IMR-90 (cell line): ENCODE data around the gene ARHGEF2. TPM values are rescaled to one million over a fixed set of nuclear protein-coding genes. Genes with fewer than 3 reads are reported as not detected.

Source experiments
- ATAC-seq: fragments of 200-7000 bp; cut with Tn5 transposase; 2 replicates; pipeline ENCODE4 v1.9.1; 2020; ENCODE audit warnings: low read depth, mild to moderate bottlenecking, moderate library complexity
- BruUV-seq: library from RNA; stranded (reverse); fragments of 400-500 nt; replicated peaks from 2 replicates; lab custom pipeline; 2021; lab: Mats Ljungman, UMichigan
- CTCF ChIA-PET: fragments of 300-600 bp; formaldehyde crosslinking; extraction: SDS; loops from one replicate; lab custom pipeline; 2021; ENCODE audit warnings: antibody characterized with exemption; lab: Yijun Ruan, JAX
- POLR2A ChIA-PET: fragments of 300-600 bp; sonication (Branson Sonifier 250); formaldehyde crosslinking; loops from one replicate; lab custom pipeline; 2022; ENCODE audit warnings: antibody characterized with exemption; ENCODE audit not compliant: unreplicated experiment; lab: Charles Lee
- DNase-seq: peaks from one replicate; pipeline ENCODE4 v3.0.0; 2013
- H2AFZ ChIP-seq: replicated peaks from 2 replicates; pipeline ENCODE3; 2013; ENCODE audit warnings: low read length, mild to moderate bottlenecking; ENCODE audit not compliant: poor library complexity
- H2AK5ac ChIP-seq: 2 replicates; pipeline ENCODE4 v1.6.1; 2013; ENCODE audit warnings: low read depth, low read length, inconsistent platforms
- H2AK9ac ChIP-seq: replicated peaks from 2 replicates; pipeline ENCODE3; 2013; ENCODE audit warnings: mild to moderate bottlenecking, low read depth, low read length, moderate library complexity; ENCODE audit not compliant: poor library complexity
- H2BK120ac ChIP-seq: 2 replicates; pipeline ENCODE4 v1.6.1; 2013; ENCODE audit warnings: low read depth, low read length, inconsistent platforms
- H2BK15ac ChIP-seq: 3 replicates; pipeline ENCODE4 v1.6.1; 2013; ENCODE audit warnings: low read depth, low read length, inconsistent platforms
- H2BK20ac ChIP-seq: 2 replicates; pipeline ENCODE4 v1.6.1; 2013; ENCODE audit warnings: low read depth, mild to moderate bottlenecking, inconsistent platforms, low read length, moderate library complexity
- H2BK5ac ChIP-seq: 2 replicates; pipeline ENCODE4 v1.6.1; 2013; ENCODE audit warnings: mild to moderate bottlenecking, low read depth, low read length, inconsistent platforms; ENCODE audit not compliant: poor library complexity, severe bottlenecking
- H3K14ac ChIP-seq: replicated peaks from 2 replicates; pipeline ENCODE4 v1.6.1; 2013; ENCODE audit warnings: low read depth, low read length, inconsistent platforms
- H3K18ac ChIP-seq: 2 replicates; pipeline ENCODE4 v1.6.1; 2013; ENCODE audit warnings: low read depth, low read length, control low read depth
- H3K23ac ChIP-seq: 2 replicates; pipeline ENCODE4 v1.6.1; 2013; ENCODE audit warnings: low read depth, low read length, inconsistent platforms
- H3K27ac ChIP-seq: 2 replicates; pipeline ENCODE4 v1.5.1; 2013; ENCODE audit warnings: mild to moderate bottlenecking, control low read depth, low read length; ENCODE audit not compliant: insufficient read depth
- H3K27me3 ChIP-seq: 2 replicates; pipeline ENCODE4 v1.6.1; 2013; ENCODE audit warnings: low read length; ENCODE audit not compliant: control insufficient read depth, insufficient read depth
- H3K36me3 ChIP-seq: 2 replicates; pipeline ENCODE4 v1.6.1; 2013; ENCODE audit warnings: low read length, mixed read lengths; ENCODE audit not compliant: control insufficient read depth, insufficient read depth
- H3K4ac ChIP-seq: 2 replicates; pipeline ENCODE4 v1.6.1; 2013; ENCODE audit warnings: low read depth, low read length, inconsistent platforms
- H3K4me1 ChIP-seq: 2 replicates; pipeline ENCODE4 v1.6.1; 2013; ENCODE audit warnings: low read length, mixed read lengths; ENCODE audit not compliant: control insufficient read depth, insufficient read depth
- H3K4me2 ChIP-seq: 2 replicates; pipeline ENCODE4 v1.6.1; 2013; ENCODE audit warnings: low read depth, mild to moderate bottlenecking, control low read depth, low read length, moderate library complexity
- H3K4me3 ChIP-seq: 2 replicates; pipeline ENCODE4 v1.5.1; 2013; ENCODE audit warnings: low read depth, mild to moderate bottlenecking, control low read depth, low read length, moderate library complexity; ENCODE audit not compliant: insufficient read depth
- H3K56ac ChIP-seq: 2 replicates; pipeline ENCODE4 v1.6.1; 2013; ENCODE audit warnings: low read length, inconsistent platforms; ENCODE audit not compliant: insufficient read depth; ENCODE audit errors: extremely low read depth
- H3K79me1 ChIP-seq, 2 experiments: 2 replicates each; pipeline ENCODE4 v1.6.1; 2013; ENCODE audit warnings: low read length in 2 of 2, inconsistent platforms in 1 of 2, low read depth in 1 of 2
- H3K9ac ChIP-seq: 2 replicates; pipeline ENCODE4 v1.6.1; 2013; ENCODE audit warnings: low read depth, low read length, control low read depth
- H3K9me1 ChIP-seq: 2 replicates; pipeline ENCODE4 v1.6.1; 2013; ENCODE audit warnings: low read length, inconsistent platforms; ENCODE audit not compliant: insufficient read depth
- H3K9me3 ChIP-seq: 2 replicates; pipeline ENCODE4 v1.6.1; 2013; ENCODE audit warnings: low read length; ENCODE audit not compliant: control insufficient read depth, insufficient read depth
- H4K20me1 ChIP-seq: 2 replicates; pipeline ENCODE4 v1.6.1; 2013; ENCODE audit warnings: low read length, inconsistent platforms; ENCODE audit not compliant: insufficient read depth
- H4K5ac ChIP-seq: 2 replicates; pipeline ENCODE4 v1.6.1; 2013; ENCODE audit warnings: mild to moderate bottlenecking, low read depth, low read length, control low read depth
- H4K8ac ChIP-seq, 2 experiments: 2 replicates each; pipeline ENCODE4 v1.6.1; 2013; ENCODE audit warnings: low read depth in 2 of 2, low read length in 2 of 2, control low read depth in 1 of 2, inconsistent platforms in 1 of 2
- H4K91ac ChIP-seq: 2 replicates; pipeline ENCODE4 v1.6.1; 2013; ENCODE audit warnings: low read depth, low read length, inconsistent platforms; ENCODE audit not compliant: insufficient read depth
- BHLHE40 ChIP-seq: fragments of 150-350 bp; IDR thresholded peaks from 2 replicates; pipeline ENCODE4 v1.6.1; 2016; ENCODE audit warnings: mild to moderate bottlenecking, low read depth, low read length
- CEBPB ChIP-seq: IDR thresholded peaks from 2 replicates; pipeline ENCODE4 v1.6.1; 2012; ENCODE audit warnings: low read depth, low read length, improper control_type of control experiment
- CHD1 ChIP-seq: IDR thresholded peaks from 2 replicates; pipeline ENCODE4 v1.6.1; 2012; ENCODE audit warnings: low read depth, low read length, improper control_type of control experiment
- CTCF ChIP-seq: conservative IDR thresholded peaks from 2 replicates; pipeline ENCODE4 v1.5.1; 2012; ENCODE audit warnings: mild to moderate bottlenecking, low read depth, low read length, improper control_type of control experiment
- ELK1 ChIP-seq: fragments of 150-350 bp; IDR thresholded peaks from 2 replicates; pipeline ENCODE4 v1.6.1; 2016; ENCODE audit warnings: low read depth, mild to moderate bottlenecking, low read length, moderate library complexity, borderline replicate concordance
- FOS ChIP-seq: fragments of 150-350 bp; IDR thresholded peaks from 2 replicates; pipeline ENCODE4 v1.6.1; 2016; ENCODE audit warnings: low read depth, low read length
- MAFK ChIP-seq: IDR thresholded peaks from 2 replicates; pipeline ENCODE4 v1.6.1; 2012; ENCODE audit warnings: low read depth, low read length, improper control_type of control experiment
- MAZ ChIP-seq: IDR thresholded peaks from 2 replicates; pipeline ENCODE4 v1.6.1; 2012; ENCODE audit warnings: low read depth, mild to moderate bottlenecking, low read length, improper control_type of control experiment, moderate library complexity, borderline replicate concordance
- MXI1 ChIP-seq: IDR thresholded peaks from 2 replicates; pipeline ENCODE4 v1.6.1; 2012; ENCODE audit warnings: low read depth, mild to moderate bottlenecking, low read length, moderate library complexity, borderline replicate concordance
- NFE2L2 ChIP-seq: fragments of 150-350 bp; IDR thresholded peaks from 2 replicates; pipeline ENCODE4 v1.6.1; 2016; ENCODE audit warnings: low read depth, mild to moderate bottlenecking, low read length
- POLR2A ChIP-seq: IDR thresholded peaks from 2 replicates; pipeline ENCODE4 v1.6.1; 2012; ENCODE audit warnings: mild to moderate bottlenecking, low read depth, low read length
- RAD21 ChIP-seq: IDR thresholded peaks from 2 replicates; pipeline ENCODE4 v1.6.1; 2012; ENCODE audit warnings: low read length, improper control_type of control experiment
- RCOR1 ChIP-seq: IDR thresholded peaks from 2 replicates; pipeline ENCODE4 v1.6.1; 2012; ENCODE audit warnings: mild to moderate bottlenecking, low read length, improper control_type of control experiment; ENCODE audit not compliant: insufficient replicate concordance
- RFX5 ChIP-seq: IDR thresholded peaks from 2 replicates; pipeline ENCODE4 v1.8.0; 2012; ENCODE audit warnings: low read depth, mild to moderate bottlenecking, low read length, moderate library complexity
- SMC3 ChIP-seq: fragments of 150-350 bp; IDR thresholded peaks from 2 replicates; pipeline ENCODE4 v1.6.1; 2016; ENCODE audit warnings: low read depth, mild to moderate bottlenecking, antibody characterized with exemption, low read length, moderate library complexity
- USF2 ChIP-seq: fragments of 150-350 bp; IDR thresholded peaks from 2 replicates; pipeline ENCODE4 v1.6.1; 2017; ENCODE audit warnings: mild to moderate bottlenecking, antibody characterized with exemption, low read length, low read depth
- WGBS, 2 experiments: methylation state at CpG; one replicate each; pipeline versions ENCODE4 v1.1.5 to v1.1.7; 2013; ENCODE audit warnings: missing lambda C conversion rate in 2 of 2; ENCODE audit not compliant: insufficient read length in 1 of 2; ENCODE audit errors: extremely low coverage in 2 of 2; 5-methylcytosine and 5-hydroxymethylcytosine counted together
- dilution Hi-C: fragments of 300-500 bp; cut with HindIII; formaldehyde crosslinking; loops from one replicate; pipeline ENCODE4 v1.14.3; 2018; ENCODE audit warnings: low sequenced_read_pairs; ENCODE audit not compliant: unreplicated experiment
- in situ Hi-C: fragments of 300-500 bp; cut with MboI; formaldehyde crosslinking; loops from 3 replicates; pipeline ENCODE4 v1.14.3; 2019; ENCODE audit warnings: low sequenced_read_pairs, inconsistent platforms, mixed read lengths
- intact Hi-C: fragments of 100-400 bp; cut with micrococcal nuclease; formaldehyde crosslinking; loops from 2 replicates; pipeline ENCODE4 v1.10.0; 2022
- polyA plus RNA-seq, 3 experiments: library from polyadenylated mRNA; depleted of rRNA; stranded (reverse); fragments of >200 nt; gene quantifications; 2 replicates each; pipeline ENCODE4 v1.2.3, GENCODE V29; 2012; ENCODE audit warnings: low replicate concordance in 1 of 3
- total RNA-seq: library from RNA; depleted of rRNA; stranded (reverse); fragments of >200 nt; gene quantifications from 2 replicates; pipeline ENCODE4 v1.2.3, GENCODE V29; 2012

ARHGEF2 gene
- total and polyA plus RNA-seq, 2 of the 4 experiments (the other 2 are of a cell fraction): 91.8 to 117 TPM

GRCh38 chr1:155950829-155951228 lies 27.5 kb downstream of the ARHGEF2 start:
- no peak overlapping the region for H3K9ac ChIP-seq
- no peak overlapping the region for H3K4ac ChIP-seq
- H3K4me3 ChIP-seq: no peak overlapping the region
- no peaks in the 10 kb centered on the region for H3K9me3 ChIP-seq
- in situ Hi-C loops (no loop called here), intact Hi-C loops (no loop called here), dilution Hi-C loops (no loop called here)
- no peaks in the 10 kb centered on the region for H3K4me1 ChIP-seq
- BruUV-seq: no TSS peak
- no peak overlapping the region for H4K5ac ChIP-seq
- DNase-seq: no peak
- H3K56ac ChIP-seq: no peak overlapping the region
- H3K18ac ChIP-seq: no peak overlapping the region
- H2AK9ac ChIP-seq: no peak overlapping the region
- ATAC-seq: no peak
- H2AK5ac ChIP-seq: no peak overlapping the region
- no peak overlapping the region for H2AFZ ChIP-seq
- H3K27ac ChIP-seq: no peak overlapping the region
- H2BK5ac ChIP-seq: no peak overlapping the region
- WGBS, 2 experiments: 99% methylated on average over 17 of the region's 27 CpGs; no CpG with 5 or more reads in 1 of the 2 experiments
- peaks cover 30% of the 10 kb centered on the region; the same call in 1 of the 2 replicates for H4K20me1 ChIP-seq
- peaks cover 11% of the 10 kb centered on the region; the same call in 1 of the 2 replicates for H3K9me1 ChIP-seq
- POLR2A ChIA-PET: no interaction called here
- H3K27me3 ChIP-seq: no peaks in the 10 kb centered on the region
- CTCF ChIA-PET: no interaction called here
- H4K91ac ChIP-seq: no peak overlapping the region
- no peak overlapping the region for H2BK120ac ChIP-seq
- H2BK20ac ChIP-seq: no peak overlapping the region
- no peak overlapping the region for H3K14ac ChIP-seq
- H3K79me1 ChIP-seq: peaks cover 35 to 54% of the 10 kb centered on the region in 2 experiments
- no peak overlapping the region for H3K4me2 ChIP-seq
- no peak overlapping the region for H3K23ac ChIP-seq
- H4K8ac ChIP-seq: no peak overlapping the region
- peaks cover 82% of the 10 kb centered on the region for H3K36me3 ChIP-seq
- H2BK15ac ChIP-seq: no peak overlapping the region
- no peak for TF ChIP-seq ELK1
- no peak for TF ChIP-seq RAD21
- TF ChIP-seq POLR2A: no peak
- TF ChIP-seq RCOR1: no peak
- TF ChIP-seq CEBPB: no peak
- no peak for TF ChIP-seq NFE2L2
- TF ChIP-seq CTCF: no peak
- TF ChIP-seq MXI1: no peak
- no peak for TF ChIP-seq FOS
- TF ChIP-seq MAFK: no peak
- TF ChIP-seq SMC3: no peak
- no peak for TF ChIP-seq USF2
- no peak for TF ChIP-seq BHLHE40
- TF ChIP-seq MAZ: no peak
- TF ChIP-seq RFX5: no peak
- TF ChIP-seq CHD1: no peak
